A549 (cell line): ENCODE measurements around the gene CS. TPM values are rescaled to one million over a fixed set of nuclear protein-coding genes. Genes with fewer than 3 reads are reported as not detected.
A peak's percentile ranks its signal among the peaks of the same experiment; 100 is the strongest.

ENCODE experiments used
- ATAC-seq, 2 experiments: fragments of 200-7000 bp in 1 of 2; fragments of >200 bp in 1 of 2; cut with Nextera tagmentation in 1 of 2; cut with Tn5 transposase in 1 of 2; 3 replicates each; pipeline versions ENCODE4 v1.8.0 to v1.9.1; 2018 to 2020; ENCODE audit warnings: mild to moderate bottlenecking in 1 of 2, moderate library complexity in 1 of 2
- CTCF ChIA-PET: fragments of 300-600 bp; sonication (Branson Sonifier 250); formaldehyde crosslinking; extraction: SDS; loops from one replicate; lab custom pipeline; 2021; ENCODE audit warnings: antibody characterized with exemption, inconsistent platforms; lab: Yijun Ruan, JAX
- POLR2A ChIA-PET: fragments of 350-600 bp; formaldehyde crosslinking; extraction: SDS; loops from one replicate; lab custom pipeline; 2021; ENCODE audit warnings: antibody characterized with exemption, inconsistent platforms; lab: Yijun Ruan, JAX
- DNase-seq, 2 experiments: peaks; one replicate each; pipeline versions ENCODE4 v3.0.0 to v3.0.0-alpha.2; 2011 to 2016; ENCODE audit warnings: low read depth in 1 of 2, low spot score in 1 of 2
- FAIRE-seq: peaks from 2 replicates; lab custom pipeline; 2011; peaks lifted over from hg19 to GRCh38; lab: Jason Lieb, UNC
- H3K27ac ChIP-seq, 2 experiments: fragments of >200 bp; sonication (Bioruptor Twin); formaldehyde crosslinking; 3 replicates each; pipeline ENCODE4 v1.5.1; 2016 to 2017
- H3K4me1 ChIP-seq: fragments of >200 bp; sonication (Bioruptor Twin); formaldehyde crosslinking; 3 replicates; pipeline ENCODE4 v1.6.1; 2016
- H3K4me2 ChIP-seq: fragments of >200 bp; sonication (Bioruptor Twin); formaldehyde crosslinking; 3 replicates; pipeline ENCODE4 v1.6.1; 2016
- H3K4me3 ChIP-seq: fragments of >200 bp; sonication (Bioruptor Twin); formaldehyde crosslinking; 3 replicates; pipeline ENCODE4 v1.5.1; 2016
- H3K9me3 ChIP-seq: fragments of >200 bp; sonication (Bioruptor Twin); formaldehyde crosslinking; 3 replicates; pipeline ENCODE4 v1.6.1; 2016
- BHLHE40 ChIP-seq: IDR thresholded peaks from 2 replicates; pipeline ENCODE4 v1.6.1; 2012; ENCODE audit warnings: low read depth, low read length, inconsistent platforms
- CHD2 ChIP-seq: fragments of 150-350 bp; IDR thresholded peaks from 2 replicates; pipeline ENCODE4 v1.6.1; 2014; ENCODE audit warnings: low read length; ENCODE audit not compliant: partially characterized antibody
- EHF ChIP-seq: fragments of 250-450 bp; sonication (Bioruptor Pico); IDR thresholded peaks from 2 replicates; pipeline ENCODE4 v1.5.0; 2020; ENCODE audit warnings: mild to moderate bottlenecking
- ESRRA ChIP-seq: fragments of 150-350 bp; IDR thresholded peaks from 2 replicates; pipeline ENCODE4 v1.6.1; 2014; ENCODE audit warnings: mild to moderate bottlenecking, low read length, borderline replicate concordance
- FOSB ChIP-seq: fragments of 250-450 bp; sonication (Bioruptor Pico); IDR thresholded peaks from 2 replicates; pipeline ENCODE4 v1.5.0; 2020; ENCODE audit warnings: mild to moderate bottlenecking, moderate library complexity
- FOSL2 ChIP-seq, 2 experiments: fragments of 450-650 bp in 1 of 2; fragments of >200 bp in 1 of 2; sonication (Bioruptor Twin) in 1 of 2; formaldehyde crosslinking; IDR thresholded peaks; 2 replicates each; pipeline versions ENCODE4 v1.5.0 to v1.6.1; 2016 to 2020; ENCODE audit warnings: mild to moderate bottlenecking in 1 of 2, moderate library complexity in 1 of 2
- FOXS1 ChIP-seq: fragments of 250-450 bp; sonication (Bioruptor Pico); IDR thresholded peaks from 2 replicates; pipeline ENCODE4 v1.5.0; 2020; ENCODE audit warnings: mild to moderate bottlenecking, moderate library complexity
- GATA3 ChIP-seq: IDR thresholded peaks from 2 replicates; pipeline ENCODE4 v1.6.1; 2012; ENCODE audit warnings: borderline replicate concordance
- HDAC2 ChIP-seq: fragments of 200-600 bp; sonication (generic); IDR thresholded peaks from 2 replicates; pipeline ENCODE4 v1.6.1; 2016
- HOXA7 ChIP-seq: fragments of 250-450 bp; sonication (Bioruptor Pico); IDR thresholded peaks from 2 replicates; pipeline ENCODE4 v1.5.0; 2020; ENCODE audit warnings: mild to moderate bottlenecking, moderate library complexity
- HOXB13 ChIP-seq: fragments of 250-450 bp; sonication (Bioruptor Pico); IDR thresholded peaks from 2 replicates; pipeline ENCODE4 v1.5.0; 2020; ENCODE audit warnings: low read depth, mild to moderate bottlenecking, moderate library complexity
- HOXB5 ChIP-seq: fragments of 250-450 bp; sonication (Bioruptor Pico); IDR thresholded peaks from 2 replicates; pipeline ENCODE4 v1.5.0; 2020; ENCODE audit warnings: mild to moderate bottlenecking, moderate library complexity
- JUNB ChIP-seq: fragments of >200 bp; sonication (Bioruptor Twin); formaldehyde crosslinking; IDR thresholded peaks from 2 replicates; pipeline ENCODE4 v1.6.1; 2016
- KDM1A ChIP-seq: fragments of 200-600 bp; sonication (generic); IDR thresholded peaks from 2 replicates; pipeline ENCODE4 v1.6.1; 2016; ENCODE audit warnings: low read depth, mild to moderate bottlenecking
- MAFK ChIP-seq: fragments of 450-650 bp; IDR thresholded peaks from 2 replicates; pipeline ENCODE4 v1.6.1; 2014; ENCODE audit not compliant: partially characterized antibody
- NFE2L2 ChIP-seq: fragments of 150-350 bp; conservative IDR thresholded peaks from 2 replicates; pipeline ENCODE4 v1.6.1; 2014; ENCODE audit warnings: low read length
- NPAS2 ChIP-seq: fragments of 250-450 bp; sonication (Bioruptor Pico); IDR thresholded peaks from 2 replicates; pipeline ENCODE4 v1.8.0; 2022; ENCODE audit warnings: mild to moderate bottlenecking, moderate library complexity, borderline replicate concordance
- NR3C1 ChIP-seq: fragments of >200 bp; sonication (Bioruptor Twin); formaldehyde crosslinking; IDR thresholded peaks from 3 replicates; pipeline ENCODE4 v1.6.1; 2017
- POLR2A ChIP-seq: IDR thresholded peaks from 2 replicates; pipeline ENCODE4 v1.6.1; 2012; ENCODE audit warnings: mild to moderate bottlenecking, low read length
- RARB ChIP-seq: fragments of 250-450 bp; sonication (Bioruptor Pico); IDR thresholded peaks from 2 replicates; pipeline ENCODE4 v1.8.0; 2021; ENCODE audit warnings: mild to moderate bottlenecking, moderate library complexity
- RNF2 ChIP-seq: fragments of 200-600 bp; sonication (generic); IDR thresholded peaks from 2 replicates; pipeline ENCODE4 v1.6.1; 2016; ENCODE audit warnings: low read depth, mild to moderate bottlenecking, antibody characterized with exemption, moderate library complexity, borderline replicate concordance
- SMC3 ChIP-seq: fragments of >200 bp; sonication (Bioruptor Twin); formaldehyde crosslinking; IDR thresholded peaks from 3 replicates; pipeline ENCODE4 v1.6.1; 2018; ENCODE audit warnings: inconsistent platforms
- TFCP2L1 ChIP-seq: fragments of 250-450 bp; sonication (Bioruptor Pico); IDR thresholded peaks from 2 replicates; pipeline ENCODE4 v1.5.0; 2021; ENCODE audit warnings: mild to moderate bottlenecking
- ZC3H11A ChIP-seq: fragments of 450-650 bp; IDR thresholded peaks from 2 replicates; pipeline ENCODE4 v1.6.1; 2014; ENCODE audit warnings: antibody characterized with exemption, mild to moderate bottlenecking
- WGBS: methylation state at CpG from one replicate; pipeline ENCODE4 v1.1.6; 2017; ENCODE audit errors: missing lambda C conversion rate; 5-methylcytosine and 5-hydroxymethylcytosine counted together
- polyA plus RNA-seq, 4 experiments: library from polyadenylated mRNA; depleted of rRNA in 3 of 4; stranded (reverse); fragments of >200 nt; fragmentation: RNase III in 1 of 4; extraction: RNeasy Plus Mini Kit Qiagen cat#74134 plus additional on column Dnase treatment in 1 of 4; gene quantifications; 2 replicates in 3 of 4; 3 replicates in 1 of 4; pipeline ENCODE4 v1.2.3, GENCODE V29; 2011 to 2017
- TF ChIP-seq, protein P1 (sequence below): IDR thresholded peaks from 2 replicates; pipeline ENCODE4 v1.6.1; 2012
- TF ChIP-seq, protein P2 (sequence below): fragments of 150-350 bp; IDR thresholded peaks from 2 replicates; pipeline ENCODE4 v1.6.1; 2014; ENCODE audit warnings: low read depth, mild to moderate bottlenecking, low read length
- TF ChIP-seq, protein P3 (sequence below): fragments of >200 bp; sonication (Bioruptor Twin); formaldehyde crosslinking; IDR thresholded peaks from 3 replicates; pipeline ENCODE4 v1.6.1; 2016
- TF ChIP-seq, protein P4 (sequence below): IDR thresholded peaks from 2 replicates; pipeline ENCODE4 v1.6.1; 2012
- TF ChIP-seq, protein P5 (sequence below): fragments of >200 bp; sonication (Bioruptor Twin); formaldehyde crosslinking; IDR thresholded peaks from 3 replicates; pipeline ENCODE4 v1.5.1; 2016
- TF ChIP-seq, protein P6 (sequence below): fragments of 450-650 bp; IDR thresholded peaks from 2 replicates; pipeline ENCODE4 v1.6.1; 2014; ENCODE audit warnings: antibody characterized with exemption
- TF ChIP-seq, protein P7 (sequence below): fragments of 250-450 bp; sonication (Bioruptor Pico); IDR thresholded peaks from 2 replicates; pipeline ENCODE4 v1.5.0; 2020; ENCODE audit warnings: low read depth, mild to moderate bottlenecking, moderate library complexity

The CS gene
- polyA plus RNA-seq, 2 of the 4 experiments (the other 2 are of a cell fraction) = 146 to 223 TPM

DNA sequence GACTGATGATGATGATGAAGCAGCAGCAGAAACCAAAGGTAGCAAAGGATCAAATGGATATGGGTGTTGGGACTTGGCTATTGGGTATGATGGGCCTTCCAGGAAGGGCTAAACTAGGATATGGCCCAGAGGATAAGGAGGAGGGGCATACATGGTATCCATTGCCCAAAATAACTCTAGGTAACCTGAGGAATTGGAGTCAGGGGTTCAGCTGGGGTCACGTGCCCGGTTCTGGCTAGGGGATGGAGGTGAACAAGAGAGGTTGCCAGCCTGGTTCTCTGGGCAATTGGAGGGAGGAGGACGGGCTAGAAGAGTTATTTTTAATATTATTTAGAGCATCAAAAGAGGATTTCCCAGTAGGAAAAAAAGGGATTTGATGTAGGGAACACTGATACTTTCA, 39.2 kb downstream of the CS start (continued):
- no peak for TF ChIP-seq FOXS1 (CRISPR knock-in tag)
- no peak for TF ChIP-seq NR3C1
- no peak for TF ChIP-seq RNF2

DNA sequence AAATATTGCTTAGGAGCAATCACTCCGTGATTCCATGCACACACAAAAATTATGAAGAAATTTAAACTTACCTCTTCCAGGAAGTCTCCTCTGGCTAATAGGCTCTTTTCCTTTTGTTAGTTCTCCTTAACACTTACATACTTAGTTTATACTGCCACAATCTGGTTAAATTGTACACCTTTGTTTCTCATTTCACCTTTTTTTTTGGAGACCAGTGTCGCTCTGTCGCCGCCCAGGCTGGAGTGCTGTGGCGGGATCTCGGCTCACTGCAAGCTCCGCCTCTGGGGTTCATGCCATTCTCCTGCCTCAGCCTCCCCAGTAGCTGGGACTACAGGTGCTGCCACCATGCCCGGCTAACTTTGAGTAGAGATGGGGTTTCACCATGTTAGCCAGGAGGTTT, 39.8 kb downstream of the CS start:
- FAIRE-seq (no peak), ATAC-seq (no peak), DNase-seq (no peak)
- WGBS = 92% methylated on average over 8 of the region's 8 CpGs
- Histone ChIP-seq H3K27ac (peak overlapping the region; percentile 82 to 86; a peak in 4 of 6 replicates), H3K4me3 (no peak overlapping the region), H3K9me3 (no peaks in the 10 kb centered on the region), H3K4me1 (peaks cover 47% of the 10 kb centered on the region), H3K4me2 (no peak overlapping the region)
- CTCF ChIA-PET = interaction anchor here (2.9 to 14.6 kb wide), 5 partner anchors 9 to 204 kb away, joined by 8 to 146 read pairs (median 69); partner anchors contain the start of genes COQ10A and SMARCC2
- TF ChIP-seq GATA3 = no peak
- TF ChIP-seq, protein P1, sequence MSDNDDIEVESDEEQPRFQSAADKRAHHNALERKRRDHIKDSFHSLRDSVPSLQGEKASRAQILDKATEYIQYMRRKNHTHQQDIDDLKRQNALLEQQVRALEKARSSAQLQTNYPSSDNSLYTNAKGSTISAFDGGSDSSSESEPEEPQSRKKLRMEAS = no peak
- no peak for TF ChIP-seq POLR2A
- TF ChIP-seq ZC3H11A = no peak
- no peak for TF ChIP-seq EHF
- TF ChIP-seq HOXB5 = no peak
- TF ChIP-seq TFCP2L1 = no peak
- no peak for TF ChIP-seq FOXS1 (CRISPR knock-in tag)
- no peak for TF ChIP-seq NPAS2 (CRISPR knock-in tag)
- TF ChIP-seq, protein P2, sequence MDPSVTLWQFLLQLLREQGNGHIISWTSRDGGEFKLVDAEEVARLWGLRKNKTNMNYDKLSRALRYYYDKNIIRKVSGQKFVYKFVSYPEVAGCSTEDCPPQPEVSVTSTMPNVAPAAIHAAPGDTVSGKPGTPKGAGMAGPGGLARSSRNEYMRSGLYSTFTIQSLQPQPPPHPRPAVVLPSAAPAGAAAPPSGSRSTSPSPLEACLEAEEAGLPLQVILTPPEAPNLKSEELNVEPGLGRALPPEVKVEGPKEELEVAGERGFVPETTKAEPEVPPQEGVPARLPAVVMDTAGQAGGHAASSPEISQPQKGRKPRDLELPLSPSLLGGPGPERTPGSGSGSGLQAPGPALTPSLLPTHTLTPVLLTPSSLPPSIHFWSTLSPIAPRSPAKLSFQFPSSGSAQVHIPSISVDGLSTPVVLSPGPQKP = no peak
- TF ChIP-seq, protein P3, sequence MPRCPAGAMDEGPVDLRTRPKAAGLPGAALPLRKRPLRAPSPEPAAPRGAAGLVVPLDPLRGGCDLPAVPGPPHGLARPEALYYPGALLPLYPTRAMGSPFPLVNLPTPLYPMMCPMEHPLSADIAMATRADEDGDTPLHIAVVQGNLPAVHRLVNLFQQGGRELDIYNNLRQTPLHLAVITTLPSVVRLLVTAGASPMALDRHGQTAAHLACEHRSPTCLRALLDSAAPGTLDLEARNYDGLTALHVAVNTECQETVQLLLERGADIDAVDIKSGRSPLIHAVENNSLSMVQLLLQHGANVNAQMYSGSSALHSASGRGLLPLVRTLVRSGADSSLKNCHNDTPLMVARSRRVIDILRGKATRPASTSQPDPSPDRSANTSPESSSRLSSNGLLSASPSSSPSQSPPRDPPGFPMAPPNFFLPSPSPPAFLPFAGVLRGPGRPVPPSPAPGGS = no peak
- TF ChIP-seq HDAC2 = no peak
- TF ChIP-seq, protein P4, sequence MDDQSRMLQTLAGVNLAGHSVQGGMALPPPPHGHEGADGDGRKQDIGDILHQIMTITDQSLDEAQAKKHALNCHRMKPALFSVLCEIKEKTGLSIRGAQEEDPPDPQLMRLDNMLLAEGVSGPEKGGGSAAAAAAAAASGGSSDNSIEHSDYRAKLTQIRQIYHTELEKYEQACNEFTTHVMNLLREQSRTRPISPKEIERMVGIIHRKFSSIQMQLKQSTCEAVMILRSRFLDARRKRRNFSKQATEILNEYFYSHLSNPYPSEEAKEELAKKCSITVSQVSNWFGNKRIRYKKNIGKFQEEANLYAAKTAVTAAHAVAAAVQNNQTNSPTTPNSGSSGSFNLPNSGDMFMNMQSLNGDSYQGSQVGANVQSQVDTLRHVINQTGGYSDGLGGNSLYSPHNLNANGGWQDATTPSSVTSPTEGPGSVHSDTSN = no peak
- no peak for TF ChIP-seq KDM1A
- no peak for TF ChIP-seq NFE2L2
- TF ChIP-seq, protein P5, sequence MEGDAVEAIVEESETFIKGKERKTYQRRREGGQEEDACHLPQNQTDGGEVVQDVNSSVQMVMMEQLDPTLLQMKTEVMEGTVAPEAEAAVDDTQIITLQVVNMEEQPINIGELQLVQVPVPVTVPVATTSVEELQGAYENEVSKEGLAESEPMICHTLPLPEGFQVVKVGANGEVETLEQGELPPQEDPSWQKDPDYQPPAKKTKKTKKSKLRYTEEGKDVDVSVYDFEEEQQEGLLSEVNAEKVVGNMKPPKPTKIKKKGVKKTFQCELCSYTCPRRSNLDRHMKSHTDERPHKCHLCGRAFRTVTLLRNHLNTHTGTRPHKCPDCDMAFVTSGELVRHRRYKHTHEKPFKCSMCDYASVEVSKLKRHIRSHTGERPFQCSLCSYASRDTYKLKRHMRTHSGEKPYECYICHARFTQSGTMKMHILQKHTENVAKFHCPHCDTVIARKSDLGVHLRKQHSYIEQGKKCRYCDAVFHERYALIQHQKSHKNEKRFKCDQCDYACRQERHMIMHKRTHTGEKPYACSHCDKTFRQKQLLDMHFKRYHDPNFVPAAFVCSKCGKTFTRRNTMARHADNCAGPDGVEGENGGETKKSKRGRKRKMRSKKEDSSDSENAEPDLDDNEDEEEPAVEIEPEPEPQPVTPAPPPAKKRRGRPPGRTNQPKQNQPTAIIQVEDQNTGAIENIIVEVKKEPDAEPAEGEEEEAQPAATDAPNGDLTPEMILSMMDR = no peak
- TF ChIP-seq, protein P6, sequence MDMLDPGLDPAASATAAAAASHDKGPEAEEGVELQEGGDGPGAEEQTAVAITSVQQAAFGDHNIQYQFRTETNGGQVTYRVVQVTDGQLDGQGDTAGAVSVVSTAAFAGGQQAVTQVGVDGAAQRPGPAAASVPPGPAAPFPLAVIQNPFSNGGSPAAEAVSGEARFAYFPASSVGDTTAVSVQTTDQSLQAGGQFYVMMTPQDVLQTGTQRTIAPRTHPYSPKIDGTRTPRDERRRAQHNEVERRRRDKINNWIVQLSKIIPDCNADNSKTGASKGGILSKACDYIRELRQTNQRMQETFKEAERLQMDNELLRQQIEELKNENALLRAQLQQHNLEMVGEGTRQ = no peak
- no peak for TF ChIP-seq ESRRA
- POLR2A ChIA-PET = no interaction called here

DNA sequence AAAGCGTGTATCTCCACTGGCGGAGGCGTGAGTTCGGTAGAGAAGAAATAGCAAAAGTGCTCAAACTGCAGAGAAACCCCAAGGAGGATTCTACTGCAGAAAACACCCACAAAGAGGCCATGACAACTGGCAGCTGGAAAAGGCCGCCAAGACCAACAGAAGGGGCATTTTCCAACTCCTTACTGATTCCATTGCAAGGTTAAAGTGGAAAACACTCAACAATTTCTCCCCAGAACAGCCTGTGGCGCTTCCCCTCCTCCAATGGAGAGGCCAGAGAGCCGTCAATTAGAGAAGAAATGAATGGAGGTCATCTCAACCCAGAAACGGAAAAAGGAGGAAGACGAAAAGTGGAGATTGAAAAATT, 41.3 kb downstream of the CS start:
- peak overlapping the region; percentile 79 for H3K4me2 ChIP-seq
- peak; percentile 2; a peak in 2 of 6 replicates for ATAC-seq
- ChIA-PET CTCF (interaction anchor here (0.7 to 14.6 kb wide), 29 partner anchors 11 to 214 kb away, joined by 3 to 146 read pairs (median 6); partner anchors contain the start of genes COQ10A, RNF41, SMARCC2 and ZC3H10), POLR2A (interaction anchor here (0.6 to 2.7 kb wide), 5 partner anchors 8 to 205 kb away, joined by 3 to 21 read pairs (median 3); partner anchors contain the start of genes COQ10A, RNF41 and SMARCC2)
- TF ChIP-seq HOXA7 (CRISPR knock-in tag) (no peak), MAFK (no peak), FOSB (no peak), CHD2 (no peak), RARB (no peak), NR3C1 (no peak), HOXB13 (CRISPR knock-in tag) (no peak), JUNB (no peak), POLR2A (no peak), FOSL2 (IDR thresholded peaks at IDR 0.05) (no peak), FOSL2 (CRISPR knock-in tag; IDR thresholded peaks at IDR 0.05) (no peak), BHLHE40 (no peak), SMC3 (no peak)
- TF ChIP-seq, protein P7, sequence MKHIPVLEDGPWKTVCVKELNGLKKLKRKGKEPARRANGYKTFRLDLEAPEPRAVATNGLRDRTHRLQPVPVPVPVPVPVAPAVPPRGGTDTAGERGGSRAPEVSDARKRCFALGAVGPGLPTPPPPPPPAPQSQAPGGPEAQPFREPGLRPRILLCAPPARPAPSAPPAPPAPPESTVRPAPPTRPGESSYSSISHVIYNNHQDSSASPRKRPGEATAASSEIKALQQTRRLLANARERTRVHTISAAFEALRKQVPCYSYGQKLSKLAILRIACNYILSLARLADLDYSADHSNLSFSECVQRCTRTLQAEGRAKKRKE = no peak
- 28% methylated on average over 9 of the region's 9 CpGs for WGBS
- DNase-seq = no peak
- peak overlapping the region; percentile 92 to 97 for H3K27ac ChIP-seq
- no peaks in the 10 kb centered on the region for H3K9me3 ChIP-seq
- no peak for FAIRE-seq
- peaks cover 47% of the 10 kb centered on the region for H3K4me1 ChIP-seq
- H3K4me3 ChIP-seq = peak overlapping the region; percentile 94
